Dedifferentiated amniotic fluid mesenchymal stem cell (primary cell): Measurements from ENCODE around the gene PIPOX.

Source experiments
- DNase-seq: peaks from one replicate; pipeline ENCODE4 v3.0.0-alpha.2; 2016; ENCODE audit errors: extremely low spot score

Gene PIPOX

GRCh38 chr17:29048440-29049368 lies 5.8 kb downstream of the PIPOX start:
- DNase-seq, result no peak

DNA sequence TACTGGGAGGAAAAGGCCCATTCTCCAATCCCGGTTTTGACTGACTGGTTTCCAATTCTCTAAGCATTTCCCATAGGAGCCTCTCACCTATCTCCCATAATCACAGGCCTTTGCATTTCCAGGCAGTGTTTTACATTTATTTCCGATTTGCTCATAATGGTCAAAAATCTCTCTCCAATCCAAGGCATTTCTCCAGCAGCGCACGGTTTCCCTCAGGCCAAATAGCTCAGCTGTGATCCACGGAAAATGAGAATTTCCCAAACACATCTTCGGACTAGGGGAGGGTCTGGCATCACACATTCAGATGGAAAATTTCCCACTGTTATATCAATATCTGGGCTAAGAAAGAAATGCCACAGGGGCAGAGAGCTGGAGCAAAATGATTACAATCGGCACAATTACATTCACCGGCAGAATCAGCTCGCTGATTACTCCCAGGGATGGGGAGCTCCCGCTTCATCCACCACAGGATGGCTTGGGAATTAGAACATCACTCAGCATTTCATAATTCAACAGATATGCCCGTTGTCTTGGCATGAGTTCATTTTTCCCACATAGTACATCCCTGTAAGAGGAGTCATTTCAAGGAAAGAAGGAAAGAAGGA lies 6.7 kb downstream of the PIPOX start:
- no peak for DNase-seq

GRCh38 chr17:29050176-29050575 lies 7.2 kb downstream of the PIPOX start:
- DNase-seq, result no peak

GRCh38 chr17:29051194-29051593 lies 8.3 kb downstream of the PIPOX start:
- no peak for DNase-seq

- no peak for DNase-seq
These were observed 8.8 kb downstream of the PIPOX start for GRCh38 chr17:29051731-29052130.

DNA sequence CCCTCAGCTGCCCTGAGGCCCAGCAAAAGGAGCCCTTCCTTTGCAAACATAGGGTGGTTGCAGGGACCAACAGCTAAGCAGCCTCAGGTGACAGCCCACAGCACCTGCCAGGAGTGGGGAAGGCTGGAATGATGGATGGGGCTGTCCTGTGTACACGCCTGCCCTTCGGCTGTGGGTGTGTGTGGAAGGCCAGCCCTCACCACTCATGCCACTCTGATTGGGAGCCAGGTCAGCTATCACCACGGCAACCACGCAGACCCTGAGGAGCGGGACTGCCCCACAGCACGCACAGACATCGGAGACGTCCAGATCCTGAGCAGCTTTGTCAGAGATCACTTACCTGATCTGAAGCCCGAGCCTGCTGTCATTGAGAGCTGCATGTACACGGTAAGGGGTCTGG lies 11.9 kb downstream of the PIPOX start:
- no peak for DNase-seq

- DNase-seq, result no peak
These were observed 14.4 kb downstream of the PIPOX start for GRCh38 chr17:29057361-29057760.

- no peak for DNase-seq
These were observed 15.4 kb downstream of the PIPOX start for GRCh38 chr17:29058391-29058790.

DNA sequence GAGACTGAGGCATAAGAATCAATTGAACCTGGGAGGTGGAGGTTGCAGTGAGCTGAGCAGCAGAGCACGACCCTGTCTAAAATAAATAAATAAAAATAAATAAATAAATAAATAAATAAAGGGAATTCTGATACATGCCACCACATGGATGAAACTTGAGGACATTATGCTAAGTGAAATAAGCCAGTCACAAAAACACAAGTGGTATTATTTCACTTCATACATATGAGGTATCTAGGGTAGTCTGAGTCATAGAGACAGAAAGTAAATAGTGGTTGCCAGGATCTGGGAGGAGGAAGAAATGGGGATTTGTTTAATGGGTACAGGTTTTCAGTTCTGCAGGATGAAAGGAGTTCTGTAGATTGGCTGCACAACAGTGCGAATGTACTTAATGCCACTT lies 16.3 kb downstream of the PIPOX start:
- DNase-seq, result peak; percentile 33

- DNase-seq, result no peak
These were observed 17.5 kb downstream of the PIPOX start for GRCh38 chr17:29060475-29060874.

DNA sequence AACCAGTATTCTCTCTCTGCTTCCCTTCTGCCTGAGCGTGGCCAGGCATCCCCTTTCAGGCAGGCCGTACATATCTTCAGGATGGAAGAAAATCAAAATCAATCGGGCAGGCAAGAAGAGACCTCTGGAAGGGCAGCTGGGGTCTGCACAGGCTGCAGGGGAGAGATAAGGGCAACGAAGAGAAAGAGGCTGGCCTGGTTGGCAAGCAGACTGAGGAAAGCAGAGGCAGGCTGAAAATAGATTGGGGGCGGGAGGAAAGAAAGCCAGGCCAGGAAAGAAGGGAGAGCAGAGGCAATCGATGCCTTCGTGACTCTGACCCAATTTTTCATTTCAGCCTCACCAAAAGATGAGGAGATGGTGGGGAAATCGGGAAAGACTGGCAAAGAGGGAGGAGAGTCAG lies 18.1 kb downstream of the PIPOX start:
- no peak for DNase-seq

DNA sequence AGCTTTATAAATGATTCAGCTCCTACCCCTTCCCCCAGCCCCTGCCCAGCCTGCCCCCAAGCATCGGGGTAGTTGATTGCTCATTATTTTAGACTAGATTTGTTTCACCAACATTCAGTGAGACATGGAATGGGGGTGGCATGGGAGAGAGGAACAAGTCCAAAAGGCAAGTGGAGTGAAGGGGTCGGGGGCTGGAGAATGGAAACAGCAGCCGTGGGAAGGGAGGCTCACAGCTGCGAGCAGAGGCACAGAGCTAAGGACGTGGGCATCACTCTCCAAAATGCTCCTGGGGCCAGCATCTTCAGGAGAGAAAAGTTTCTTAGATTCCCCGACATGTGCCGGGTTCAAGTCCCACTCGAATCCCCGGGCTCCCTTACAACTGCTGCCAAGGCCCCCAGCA lies 19.3 kb downstream of the PIPOX start:
- DNase-seq, result no peak

- DNase-seq, result no peak
These were observed 21.1 kb downstream of the PIPOX start for GRCh38 chr17:29063992-29064391.

DNA sequence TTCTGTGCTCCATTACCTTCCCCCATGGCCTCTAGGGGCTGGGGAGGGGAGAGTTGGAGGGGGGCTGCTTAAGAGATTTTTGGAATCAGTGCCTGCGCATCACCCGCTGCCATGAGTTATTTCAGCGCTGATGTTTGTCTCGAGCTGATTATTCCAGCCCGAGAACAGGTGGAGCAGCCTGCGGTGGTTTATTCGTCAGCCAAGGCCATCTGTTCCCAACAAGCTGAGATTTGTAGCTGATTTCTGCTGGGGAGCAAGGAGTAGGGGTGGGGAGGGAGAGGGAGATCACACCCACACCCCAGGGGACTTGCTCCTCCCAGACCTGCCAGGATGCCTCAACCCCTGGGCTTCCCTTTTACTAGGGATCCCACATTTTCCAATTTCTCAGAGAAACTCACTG lies 23.1 kb downstream of the PIPOX start:
- DNase-seq, result no peak

GRCh38 chr17:29066606-29067005 lies 23.7 kb downstream of the PIPOX start:
- DNase-seq, result no peak

DNA sequence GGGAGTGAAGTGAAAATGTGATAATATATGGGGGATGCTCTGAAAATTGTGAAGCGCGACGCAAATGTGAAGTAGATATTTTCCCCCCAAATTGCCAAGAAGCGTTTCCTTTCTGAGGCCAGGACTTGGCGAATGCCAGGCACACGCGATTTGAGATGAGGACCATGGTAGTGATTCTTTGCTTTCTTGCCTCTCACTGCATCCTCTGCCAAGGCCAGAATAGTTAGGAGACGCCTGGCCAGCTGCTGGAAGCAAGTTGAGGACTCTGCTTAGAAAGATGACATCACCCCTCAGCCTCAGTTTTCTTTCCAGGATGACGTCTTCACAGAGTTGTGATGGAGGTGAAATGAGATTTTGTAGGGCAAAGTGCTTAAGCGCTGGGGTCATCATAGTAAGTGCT lies 25.9 kb downstream of the PIPOX start:
- no peak for DNase-seq

GRCh38 chr17:29069526-29070041 lies 26.6 kb downstream of the PIPOX start:
- no peak for DNase-seq

DNA sequence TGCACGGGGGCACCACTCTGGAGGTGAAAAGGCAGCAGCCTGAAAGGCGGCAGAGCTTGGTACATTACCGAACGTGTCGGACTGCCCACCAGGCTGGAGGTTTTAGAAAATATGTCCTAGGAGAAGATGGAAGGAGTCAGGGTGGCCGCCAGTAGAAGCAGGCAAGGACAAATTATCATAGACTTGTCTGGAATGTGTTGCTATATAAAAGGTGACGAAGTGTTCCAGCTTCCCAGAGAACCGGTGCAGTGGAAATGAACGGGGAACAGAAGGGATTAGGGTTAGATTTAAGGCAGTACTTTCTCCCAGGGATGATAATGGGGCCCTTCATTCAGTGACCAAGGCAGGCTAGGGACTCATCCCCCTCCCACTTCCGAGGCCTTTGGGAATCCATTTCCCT lies 27.4 kb downstream of the PIPOX start:
- DNase-seq, result no peak

DNA sequence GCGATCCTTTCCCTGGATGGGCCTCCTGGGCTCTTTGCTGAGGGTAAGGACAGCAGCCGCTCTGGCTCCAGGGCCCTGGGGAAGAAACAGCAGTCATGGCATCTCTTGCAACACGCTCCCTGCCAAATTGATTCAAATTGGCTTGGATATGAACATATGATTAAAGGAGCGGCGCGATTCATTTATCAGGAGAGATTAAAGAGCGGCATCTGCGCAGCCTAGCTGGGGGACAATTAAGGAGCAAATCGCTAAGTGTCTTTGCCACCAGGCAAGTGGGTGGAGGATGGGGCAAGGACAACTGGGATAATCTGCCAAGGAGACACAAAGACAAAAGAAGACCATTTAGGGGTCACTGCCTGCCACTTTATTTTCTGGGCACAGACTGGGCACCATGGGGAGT lies 27.8 kb downstream of the PIPOX start:
- no peak for DNase-seq

DNA sequence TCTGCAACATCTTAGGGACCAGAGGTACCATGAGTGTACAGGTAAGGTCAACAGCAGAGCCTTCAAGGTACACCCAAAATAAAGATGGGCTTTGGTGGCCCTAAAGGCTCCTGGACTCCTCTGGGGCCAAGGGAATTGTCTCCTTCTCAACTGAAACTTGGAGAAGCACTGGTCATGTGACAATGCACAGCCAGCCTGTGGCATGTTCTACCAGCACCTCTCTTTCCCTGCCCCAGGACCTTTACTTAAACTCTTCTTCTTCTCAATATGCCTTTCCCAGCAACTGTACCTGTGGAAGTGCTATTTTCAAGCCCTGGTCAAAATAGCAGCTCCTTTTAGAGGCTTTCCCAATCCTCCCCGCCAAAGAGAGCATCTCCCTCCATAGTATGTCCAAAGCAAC lies 28.4 kb downstream of the PIPOX start:
- no peak for DNase-seq

DNA sequence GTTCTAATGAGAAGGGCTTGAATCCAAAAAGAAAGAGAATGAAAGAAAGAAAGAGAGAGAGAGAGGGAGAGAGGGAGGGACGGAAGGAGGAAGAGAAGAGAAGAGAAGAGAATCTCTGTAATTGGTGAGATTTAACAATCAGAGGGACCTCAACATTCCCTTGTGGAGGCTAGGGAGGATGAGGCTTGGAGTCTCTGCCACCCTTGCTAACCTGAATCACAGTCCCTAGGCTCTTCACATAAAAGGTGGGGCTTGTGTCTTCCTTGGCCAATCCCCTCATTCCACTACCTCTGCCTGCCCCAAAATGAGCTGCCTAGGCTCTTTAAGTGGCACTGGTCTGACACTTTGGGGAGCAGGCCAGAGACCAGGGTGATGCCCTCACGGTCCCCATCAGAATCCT lies 30.1 kb downstream of the PIPOX start:
- DNase-seq, result no peak

GRCh38 chr17:29073520-29073919 lies 30.6 kb downstream of the PIPOX start:
- DNase-seq, result no peak

DNA sequence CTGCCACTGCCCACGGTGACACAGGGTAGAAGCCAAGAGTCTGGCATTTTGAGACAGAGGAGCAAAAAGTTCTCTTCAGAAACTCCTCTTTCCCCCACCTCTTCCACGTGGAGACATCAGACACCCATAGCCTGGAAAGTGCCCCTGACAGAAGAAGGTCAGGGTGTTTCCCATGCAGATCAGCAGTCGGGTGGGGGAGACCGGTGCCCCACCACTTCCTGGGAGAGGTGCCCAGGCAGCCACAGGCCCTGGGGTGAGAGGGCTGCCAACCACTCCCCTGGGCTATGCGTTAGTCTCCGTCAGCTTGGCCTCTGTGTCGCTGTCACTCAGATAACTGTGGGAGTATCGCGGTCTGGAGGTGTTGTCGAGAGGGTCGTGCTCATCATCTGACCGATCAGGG lies 31.5 kb downstream of the PIPOX start:
- DNase-seq, result no peak
